Lower leg skin (tissue), 4 donors: ENCODE results near the gene MYO3B. TPM values are rescaled to one million over a fixed set of nuclear protein-coding genes. Genes with fewer than 3 reads are reported as not detected.

Source experiments
- DNase-seq, 2 donors: peaks; one replicate each; pipeline ENCODE4 v3.0.0-alpha.2; 2019; ENCODE audit warnings: low spot score in 2 of 2
- H3K4me3 ChIP-seq: fragments of 200-600 bp; sonication (generic); 2 replicates; pipeline ENCODE4 v1.5.1; 2017; ENCODE audit warnings: mild to moderate bottlenecking, low read depth; ENCODE audit not compliant: poor library complexity, severe bottlenecking
- POLR2A ChIP-seq, 2 donors: fragments of 450-650 bp; IDR thresholded peaks; one replicate each; pipeline ENCODE4 v1.6.1; 2016 to 2017; ENCODE audit warnings: antibody characterized with exemption in 2 of 2, mild to moderate bottlenecking in 1 of 2, moderate library complexity in 1 of 2
- WGBS, 2 donors: methylation state at CpG; one replicate each; pipeline ENCODE4 v1.1.5; 2018; 5-methylcytosine and 5-hydroxymethylcytosine counted together
- intact Hi-C: fragments of 100-400 bp; cut with DNase I; formaldehyde crosslinking; loops from one replicate; pipeline ENCODE4 v1.15.0; 2023; ENCODE audit warnings: low total_unique reads
- total RNA-seq, 4 donors: library from RNA; depleted of rRNA; stranded (reverse); fragments of >200 nt; gene quantifications; one replicate each; pipeline ENCODE4 v1.1.0, GENCODE V29; 2016
- TF ChIP-seq, protein P1 (sequence below), 3 donors: fragments of 450-650 bp; IDR thresholded peaks; one replicate each; pipeline ENCODE4 v1.5.1; 2016; ENCODE audit warnings: antibody characterized with exemption in 3 of 3, mild to moderate bottlenecking in 3 of 3, moderate library complexity in 2 of 3

Gene MYO3B
- total RNA-seq, 4 donors from 2014 or later: 0.17 to 0.81 (median 0.66) TPM

DNA sequence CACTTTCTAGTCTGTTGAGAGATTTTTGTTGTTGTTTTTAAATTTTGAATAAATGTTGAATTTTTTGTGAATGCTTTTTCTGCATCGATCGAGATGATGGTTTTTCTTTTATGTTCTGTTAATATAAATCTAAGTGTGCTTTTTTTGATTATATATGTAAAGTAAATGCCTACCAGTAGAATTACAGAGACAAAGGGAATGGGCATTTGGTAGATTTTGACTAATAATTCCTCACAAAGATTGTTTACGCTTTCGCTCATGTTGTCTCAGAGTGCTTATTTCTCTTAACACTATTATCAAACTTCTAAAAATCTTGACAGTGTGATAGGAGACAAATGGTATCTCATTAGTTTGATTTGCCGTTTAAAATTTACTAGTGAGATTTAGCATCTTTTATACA, 3.7 kb downstream of the MYO3B start:
- 85 to 91% methylated on average over 5 of the region's 5 CpGs for WGBS, 2 donors
- H3K4me3 ChIP-seq: no peak overlapping the region
- no peak for TF ChIP-seq POLR2A (IDR thresholded peaks at IDR 0.05)
- TF ChIP-seq, protein P1, sequence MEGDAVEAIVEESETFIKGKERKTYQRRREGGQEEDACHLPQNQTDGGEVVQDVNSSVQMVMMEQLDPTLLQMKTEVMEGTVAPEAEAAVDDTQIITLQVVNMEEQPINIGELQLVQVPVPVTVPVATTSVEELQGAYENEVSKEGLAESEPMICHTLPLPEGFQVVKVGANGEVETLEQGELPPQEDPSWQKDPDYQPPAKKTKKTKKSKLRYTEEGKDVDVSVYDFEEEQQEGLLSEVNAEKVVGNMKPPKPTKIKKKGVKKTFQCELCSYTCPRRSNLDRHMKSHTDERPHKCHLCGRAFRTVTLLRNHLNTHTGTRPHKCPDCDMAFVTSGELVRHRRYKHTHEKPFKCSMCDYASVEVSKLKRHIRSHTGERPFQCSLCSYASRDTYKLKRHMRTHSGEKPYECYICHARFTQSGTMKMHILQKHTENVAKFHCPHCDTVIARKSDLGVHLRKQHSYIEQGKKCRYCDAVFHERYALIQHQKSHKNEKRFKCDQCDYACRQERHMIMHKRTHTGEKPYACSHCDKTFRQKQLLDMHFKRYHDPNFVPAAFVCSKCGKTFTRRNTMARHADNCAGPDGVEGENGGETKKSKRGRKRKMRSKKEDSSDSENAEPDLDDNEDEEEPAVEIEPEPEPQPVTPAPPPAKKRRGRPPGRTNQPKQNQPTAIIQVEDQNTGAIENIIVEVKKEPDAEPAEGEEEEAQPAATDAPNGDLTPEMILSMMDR (IDR thresholded peaks at IDR 0.05): no peak
- DNase-seq: no peak
- intact Hi-C loops: no loop called here

DNA sequence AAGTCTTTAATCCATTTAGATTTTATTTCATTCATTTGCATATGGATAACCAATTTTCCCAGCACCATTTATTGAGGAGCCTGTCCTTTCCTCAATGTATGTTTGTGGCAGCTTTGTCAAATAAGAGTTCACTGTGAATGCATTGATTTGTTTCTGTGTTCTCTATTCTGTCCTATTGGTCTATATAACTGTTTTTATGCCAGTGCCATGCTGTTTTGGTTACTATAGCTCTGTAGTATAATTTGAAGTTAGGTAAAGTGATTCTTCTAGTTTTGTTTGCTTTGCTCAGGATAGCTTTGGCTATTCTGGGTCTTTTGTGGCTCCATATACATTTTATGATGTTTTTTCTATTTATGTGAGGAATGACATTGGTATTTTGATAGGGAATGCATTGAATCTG, 7.4 kb downstream of the MYO3B start:
- DNase-seq: no peak
- H3K4me3 ChIP-seq: no peak overlapping the region
- intact Hi-C loops: no loop called here
- TF ChIP-seq, protein P1 (IDR thresholded peaks at IDR 0.05): no peak
- no peak for TF ChIP-seq POLR2A (IDR thresholded peaks at IDR 0.05)

DNA sequence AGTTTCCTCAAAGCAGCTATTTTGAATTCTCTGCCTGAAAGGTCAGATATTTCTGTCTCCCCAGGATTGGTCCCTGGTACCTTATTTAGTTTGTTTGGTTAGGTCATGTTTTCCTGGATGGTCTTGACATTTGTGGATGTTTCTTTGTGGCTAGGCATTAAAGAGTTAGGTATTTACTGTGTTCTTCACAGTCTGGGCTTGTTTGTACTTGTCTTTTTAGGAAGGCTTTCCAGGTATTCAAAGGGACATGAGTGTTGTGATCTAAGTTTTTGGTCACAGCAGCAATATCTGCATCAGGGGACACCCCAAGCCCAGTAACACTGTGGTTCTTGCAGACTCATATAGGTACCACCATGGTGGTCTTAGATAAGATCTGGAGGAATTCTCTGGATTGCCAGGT, 11.8 kb downstream of the MYO3B start:
- no peak for DNase-seq
- no peak overlapping the region for H3K4me3 ChIP-seq
- intact Hi-C loops: no loop called here
- TF ChIP-seq POLR2A (IDR thresholded peaks at IDR 0.05): no peak
- TF ChIP-seq, protein P1 (IDR thresholded peaks at IDR 0.05): no peak

DNA sequence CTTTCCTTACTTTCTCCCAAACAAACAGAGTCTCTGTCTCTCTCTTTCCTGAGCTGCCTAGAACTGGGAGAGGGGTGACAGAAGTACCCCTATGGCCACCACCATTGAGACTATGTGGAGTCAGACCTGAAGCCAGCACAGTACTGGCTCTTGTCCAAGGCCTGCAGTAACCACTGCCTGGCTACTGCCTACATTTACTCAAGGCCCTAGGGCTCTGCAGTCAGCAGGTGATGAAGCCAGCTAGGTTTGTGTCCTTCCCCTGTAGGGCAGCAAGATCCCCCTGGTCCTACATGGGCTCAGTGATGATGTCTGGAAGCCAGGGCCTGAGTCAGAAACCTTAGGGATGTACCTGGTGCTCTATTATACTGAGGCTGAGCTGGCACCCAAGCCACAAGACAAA, 12.2 kb downstream of the MYO3B start:
- intact Hi-C loops: no loop called here
- TF ChIP-seq, protein P1 (IDR thresholded peaks at IDR 0.05): no peak
- no peak for TF ChIP-seq POLR2A (IDR thresholded peaks at IDR 0.05)
- no peak overlapping the region for H3K4me3 ChIP-seq
- DNase-seq: no peak

DNA sequence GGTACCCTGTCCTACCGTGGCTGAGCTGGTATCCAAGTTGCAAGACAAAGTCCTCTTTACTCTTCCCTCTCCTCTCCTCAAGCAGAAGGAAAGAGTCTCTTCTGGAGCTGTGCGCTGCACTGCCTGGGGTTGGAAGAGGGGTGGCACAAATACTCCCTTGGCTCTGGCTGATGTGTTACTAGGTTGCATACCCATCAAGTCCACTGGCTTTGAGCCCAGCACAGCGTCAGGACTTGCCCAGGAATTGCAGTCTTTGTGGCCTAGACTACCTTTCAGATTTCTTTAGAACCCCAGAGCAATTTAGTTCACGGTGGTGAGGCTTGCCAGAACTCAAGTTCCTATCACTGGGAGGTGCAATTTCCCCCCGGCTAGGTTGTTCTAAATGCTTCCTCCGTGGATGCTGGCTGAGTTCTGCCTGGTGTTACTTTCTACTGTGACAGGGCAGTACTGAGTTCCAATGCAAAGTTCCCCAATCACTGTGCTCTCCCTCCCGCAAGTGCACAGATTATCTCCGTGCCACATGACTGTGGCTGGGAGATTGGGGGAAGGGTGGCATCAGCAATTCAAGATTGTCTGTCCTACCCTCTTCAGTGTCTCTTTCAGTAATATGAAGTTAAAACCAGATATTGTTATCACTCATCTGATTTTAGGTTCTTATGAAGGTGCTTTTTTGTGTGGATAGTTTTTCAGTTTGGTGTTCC, 13.4 kb downstream of the MYO3B start:
- whole genome bisulfite sequencing, 2 donors: 65 to 67% methylated on average over 8 of the region's 8 CpGs
- no peak for TF ChIP-seq POLR2A (IDR thresholded peaks at IDR 0.05)
- TF ChIP-seq, protein P1 (IDR thresholded peaks at IDR 0.05): no peak
- H3K4me3 ChIP-seq: no peak overlapping the region
- intact Hi-C loops: no loop called here
- no peak for DNase-seq

DNA sequence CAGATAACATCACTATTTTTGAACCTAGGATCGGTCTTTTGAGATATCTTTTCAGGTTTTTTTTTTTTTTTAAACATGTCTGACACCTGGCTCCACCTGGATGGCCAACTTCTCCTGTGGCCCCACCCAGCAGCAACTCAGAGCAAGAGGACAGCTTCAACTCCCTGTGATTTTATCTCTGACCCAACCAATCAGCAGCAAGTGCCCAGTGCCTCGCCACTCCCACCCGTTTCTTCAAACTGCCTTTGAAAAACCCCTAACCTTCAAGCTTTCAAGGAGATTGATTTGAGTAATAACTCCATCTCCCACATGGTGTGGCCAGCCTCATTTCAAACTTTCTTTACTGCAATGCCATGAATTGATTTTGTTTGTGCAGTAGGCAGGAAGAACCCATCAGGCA, 19.0 kb downstream of the MYO3B start:
- TF ChIP-seq, protein P1 (IDR thresholded peaks at IDR 0.05): no peak
- TF ChIP-seq POLR2A (IDR thresholded peaks at IDR 0.05): no peak
- H3K4me3 ChIP-seq: no peak overlapping the region
- intact Hi-C loops: no loop called here
- no peak for DNase-seq
- WGBS, 2 donors: 94 to 95% methylated on average over 3 of the region's 3 CpGs
